MCF 10A (cell line): ENCODE measurements around the gene STXBP5. TPM values are rescaled to one million over a fixed set of nuclear protein-coding genes. Genes with fewer than 3 reads are reported as not detected.
A peak's percentile ranks its signal among the peaks of the same experiment; 100 is the strongest.

Source experiments
- BruUV-seq: library from RNA; stranded (reverse); fragments of 400-500 nt; replicated peaks from 2 replicates; lab custom pipeline; 2021; lab: Mats Ljungman, UMichigan
- CTCF ChIA-PET: fragments of 300-600 bp; sonication (Branson Sonifier 250); formaldehyde crosslinking; extraction: SDS; loops from one replicate; lab custom pipeline; 2021; ENCODE audit warnings: antibody characterized with exemption, inconsistent platforms; lab: Yijun Ruan, JAX
- POLR2A ChIA-PET: fragments of 300-600, 350-650 bp; sonication (Branson Sonifier 250); formaldehyde crosslinking; extraction: SDS; loops from one replicate; lab custom pipeline; 2020; ENCODE audit warnings: antibody characterized with exemption, inconsistent platforms; lab: Yijun Ruan, JAX
- DNase-seq: peaks from one replicate; pipeline ENCODE4 v3.0.0-alpha.2; 2018; ENCODE audit not compliant: unreplicated experiment
- H3K27ac Mint-ChIP-seq: one replicate; pipeline ENCODE4 v1.8.0; 2022; ENCODE audit warnings: mild to moderate bottlenecking, low read depth, mixed read lengths; ENCODE audit not compliant: unreplicated experiment
- H3K27me3 Mint-ChIP-seq: one replicate; pipeline ENCODE4 v1.8.0; 2022; ENCODE audit warnings: mixed read lengths; ENCODE audit not compliant: insufficient read depth, unreplicated experiment
- H3K36me3 Mint-ChIP-seq: one replicate; pipeline ENCODE4 v1.8.0; 2022; ENCODE audit warnings: mild to moderate bottlenecking, moderate library complexity, mixed read lengths; ENCODE audit not compliant: insufficient read depth, unreplicated experiment
- H3K4me1 Mint-ChIP-seq: one replicate; pipeline ENCODE4 v1.8.0; 2022; ENCODE audit warnings: mixed read lengths; ENCODE audit not compliant: insufficient read depth, unreplicated experiment
- H3K4me3 Mint-ChIP-seq: one replicate; pipeline ENCODE4 v1.8.0; 2022; ENCODE audit warnings: mild to moderate bottlenecking, moderate library complexity, mixed read lengths; ENCODE audit not compliant: unreplicated experiment
- H3K9me3 Mint-ChIP-seq: one replicate; pipeline ENCODE4 v1.8.0; 2022; ENCODE audit warnings: mixed read lengths; ENCODE audit not compliant: unreplicated experiment
- CTCF ChIP-seq: fragments of 200-600 bp; IDR thresholded peaks from one replicate; pipeline ENCODE4 v1.8.0; 2022; ENCODE audit warnings: antibody characterized with exemption, mild to moderate bottlenecking; ENCODE audit not compliant: unreplicated experiment
- intact Hi-C: fragments of 100-400 bp; cut with micrococcal nuclease; formaldehyde crosslinking; loops from 2 replicates; pipeline ENCODE4 v1.14.1; 2022
- total RNA-seq: library from RNA; stranded (reverse); gene quantifications from 2 replicates; pipeline ENCODE4 v1.2.3, GENCODE V29; 2022

Gene STXBP5
- total RNA-seq, 1 experiment from 2014 or later = 38.5 TPM

- ChIA-PET CTCF (interaction anchor here (0.7 kb wide), 1 partner anchor 118 kb away, joined by 3 read pairs; no protein-coding TSS in a partner anchor), POLR2A (no interaction called here)
- H3K27me3 Mint-ChIP-seq = no peaks in the 10 kb centered on the region
- no peaks in the 10 kb centered on the region for H3K4me1 Mint-ChIP-seq
- no peak overlapping the region for H3K27ac Mint-ChIP-seq
- intact Hi-C loops = no loop called here
- H3K36me3 Mint-ChIP-seq = peaks cover 29% of the 10 kb centered on the region
- BruUV-seq = no TSS peak
- no peak for TF ChIP-seq CTCF
- H3K4me3 Mint-ChIP-seq = no peak overlapping the region
- DNase-seq = no peak
- no peaks in the 10 kb centered on the region for H3K9me3 Mint-ChIP-seq
Observed at GRCh38 chr6:147389463-147389862, 185.2 kb downstream of the STXBP5 start.

- BruUV-seq = no TSS peak
- DNase-seq = peak; percentile 43
- H3K4me3 Mint-ChIP-seq = no peak overlapping the region
- ChIA-PET POLR2A (interaction anchor here (1.0 kb wide), 1 partner anchor 16 kb away, joined by 3 read pairs; no protein-coding TSS in a partner anchor), CTCF (interaction anchor here (0.6 to 1.3 kb wide), 10 partner anchors 10 to 1140 kb away, joined by 3 to 6 read pairs (median 4); no protein-coding TSS in a partner anchor)
- H3K27me3 Mint-ChIP-seq = no peaks in the 10 kb centered on the region
- no peaks in the 10 kb centered on the region for H3K9me3 Mint-ChIP-seq
- peaks cover 17% of the 10 kb centered on the region for H3K36me3 Mint-ChIP-seq
- no peaks in the 10 kb centered on the region for H3K4me1 Mint-ChIP-seq
- intact Hi-C loops = loop anchor here (1.0 to 10.0 kb wide), 4 partner anchors 114 to 860 kb away; partner anchors contain the start of gene SAMD5
- no peak overlapping the region for H3K27ac Mint-ChIP-seq
- TF ChIP-seq CTCF = peak; percentile 30
Observed at GRCh38 chr6:147390909-147391536, 186.8 kb downstream of the STXBP5 start.

- POLR2A ChIA-PET = interaction anchor here (0.6 kb wide), 1 partner anchor 75 kb away, joined by 3 read pairs; no protein-coding TSS in a partner anchor
- no peaks in the 10 kb centered on the region for H3K4me1 Mint-ChIP-seq
- TF ChIP-seq CTCF = no peak
- H3K27ac Mint-ChIP-seq = no peak overlapping the region
- H3K9me3 Mint-ChIP-seq = no peaks in the 10 kb centered on the region
- CTCF ChIA-PET = interaction anchor here (1.3 kb wide), 1 partner anchor 10 kb away, joined by 10 read pairs; no protein-coding TSS in a partner anchor
- intact Hi-C loops = loop anchor here (5.0 to 10.0 kb wide), 2 partner anchors 112 to 579 kb away; partner anchors contain the start of gene SAMD5
- no TSS peak for BruUV-seq
- no peaks in the 10 kb centered on the region for H3K27me3 Mint-ChIP-seq
- peaks cover 17% of the 10 kb centered on the region for H3K36me3 Mint-ChIP-seq
- no peak for DNase-seq
- no peak overlapping the region for H3K4me3 Mint-ChIP-seq
Observed at GRCh38 chr6:147392917-147393625, 188.9 kb downstream of the STXBP5 start.

- TF ChIP-seq CTCF = no peak
- H3K36me3 Mint-ChIP-seq = peaks cover 22% of the 10 kb centered on the region
- intact Hi-C loops = loop anchor here (10.0 kb wide), 1 partner anchor 110 kb away; the partner anchor contains the start of gene SAMD5
- CTCF ChIA-PET = no interaction called here
- H3K4me1 Mint-ChIP-seq = no peaks in the 10 kb centered on the region
- no peak overlapping the region for H3K27ac Mint-ChIP-seq
- peaks cover 12% of the 10 kb centered on the region for H3K9me3 Mint-ChIP-seq
- POLR2A ChIA-PET = no interaction called here
- BruUV-seq = no TSS peak
- no peak overlapping the region for H3K4me3 Mint-ChIP-seq
- no peak for DNase-seq
- H3K27me3 Mint-ChIP-seq = no peaks in the 10 kb centered on the region
Observed at GRCh38 chr6:147395158-147395557, 190.9 kb downstream of the STXBP5 start.
